ENCODE measurements around the gene IL33. TPM values are rescaled to one million over a fixed set of nuclear protein-coding genes. Genes with fewer than 3 reads are reported as not detected.
"Not testable (repeated sequence)": the region's sequence is repeated elsewhere in the genome, so short reads cannot be mapped to it uniquely, and the experiment has no call there.

The IL33 gene
- 100 to 1,000 TPM in 1 of 2 donors, 10 to 100 TPM in 1; 69.7 to 160 TPM for total RNA-seq

GRCh38 chr9:6215562-6215961 is at the start of gene IL33:
Gene IL33 (plus strand): TSS chr9:6215807. CDS start chr9:6241695, 25,888 bp downstream.
- ATAC-seq (ENCODE audit: insufficient number of reproducible peaks, low FRiP score, low read depth) (no peak), DNase-seq (ENCODE audit: low spot score) (no peak)
- peak within 1 kb of the TSS; percentile 63 for H3K4me3 ChIP-seq
- no peaks in the 10 kb centered on the region for H3K27me3 ChIP-seq (replicated peaks; ENCODE audit: insufficient read depth)
- H3K27ac ChIP-seq, result peak within 1 kb of the TSS; percentile 76 to 77
- no peak for TF ChIP-seq CTCF (IDR thresholded peaks at IDR 0.05)
- H3K4me1 ChIP-seq (ENCODE audit: control insufficient read depth in 1 of 2, low read depth in 2 of 2), result peaks cover 4 to 45% of the 10 kb centered on the region in 2 donors
- H3K36me3 ChIP-seq, result no peaks in the 10 kb centered on the region
- peaks cover 2% of the 10 kb centered on the region for H3K9me3 ChIP-seq

GRCh38 chr9:6171667-6172066 is 43.9 kb upstream of the IL33 start:
- no peak overlapping the region for H3K27ac ChIP-seq
- H3K4me3 ChIP-seq, result no peak overlapping the region
- H3K4me1 ChIP-seq (ENCODE audit: control insufficient read depth in 1 of 2, low read depth in 2 of 2), result no peaks in the 10 kb centered on the region
- no peaks in the 10 kb centered on the region for H3K27me3 ChIP-seq (replicated peaks; ENCODE audit: insufficient read depth)
- DNase-seq (ENCODE audit: low spot score) (no peak), ATAC-seq (ENCODE audit: insufficient number of reproducible peaks, low FRiP score, low read depth) (no peak)
- no peak for TF ChIP-seq CTCF (IDR thresholded peaks at IDR 0.05)
- H3K9me3 ChIP-seq, result peaks cover 12% of the 10 kb centered on the region
- H3K36me3 ChIP-seq, result no peaks in the 10 kb centered on the region

GRCh38 chr9:6173914-6174313 is 41.7 kb upstream of the IL33 start:
- H3K27ac ChIP-seq, result no peak overlapping the region
- DNase-seq (ENCODE audit: low spot score), result no peak
- no peak overlapping the region for H3K4me3 ChIP-seq
- ATAC-seq (ENCODE audit: insufficient number of reproducible peaks, low FRiP score, low read depth), result no peak
- peaks cover 12% of the 10 kb centered on the region for H3K9me3 ChIP-seq
- no peaks in the 10 kb centered on the region for H3K4me1 ChIP-seq (ENCODE audit: control insufficient read depth in 1 of 2, low read depth in 2 of 2)
- H3K36me3 ChIP-seq, result no peaks in the 10 kb centered on the region
- no peak for TF ChIP-seq CTCF (IDR thresholded peaks at IDR 0.05)
- no peaks in the 10 kb centered on the region for H3K27me3 ChIP-seq (replicated peaks; ENCODE audit: insufficient read depth)

GRCh38 chr9:6182549-6183226 is 32.9 kb upstream of the IL33 start:
- H3K27ac ChIP-seq, result not testable (repeated sequence)

GRCh38 chr9:6183227-6183551 is 32.4 kb upstream of the IL33 start:
- no peak for TF ChIP-seq CTCF (IDR thresholded peaks at IDR 0.05)
- Histone ChIP-seq H3K27me3 (replicated peaks; ENCODE audit: insufficient read depth) (no peaks in the 10 kb centered on the region), H3K4me3 (no peak overlapping the region), H3K36me3 (no peaks in the 10 kb centered on the region), H3K9me3 (no peaks in the 10 kb centered on the region), H3K4me1 (ENCODE audit: control insufficient read depth in 1 of 2, low read depth in 2 of 2) (peaks cover 0 to 14% of the 10 kb centered on the region in 2 donors), H3K27ac (no peak overlapping the region)
- ATAC-seq (ENCODE audit: insufficient number of reproducible peaks, low FRiP score, low read depth) (no peak), DNase-seq (ENCODE audit: low spot score) (no peak)

More at GRCh38 chr9:6182549-6183226, 32.9 kb upstream of the IL33 start:
- H3K36me3 ChIP-seq; DNase-seq (ENCODE audit: low spot score); H3K27me3 ChIP-seq (replicated peaks; ENCODE audit: insufficient read depth); ATAC-seq (ENCODE audit: insufficient number of reproducible peaks, low FRiP score, low read depth); H3K9me3 ChIP-seq; H3K4me3 ChIP-seq: not testable (repeated sequence)
- H3K4me1 ChIP-seq (ENCODE audit: control insufficient read depth in 1 of 2, low read depth in 2 of 2), result peaks cover 0 to 14% of the 10 kb centered on the region in 2 donors

GRCh38 chr9:6183627-6184026 is 32.0 kb upstream of the IL33 start:
- no peak for ATAC-seq (ENCODE audit: insufficient number of reproducible peaks, low FRiP score, low read depth)
- Histone ChIP-seq H3K9me3 (no peaks in the 10 kb centered on the region), H3K27me3 (replicated peaks; ENCODE audit: insufficient read depth) (no peaks in the 10 kb centered on the region), H3K36me3 (no peaks in the 10 kb centered on the region), H3K27ac (no peak overlapping the region), H3K4me3 (no peak overlapping the region), H3K4me1 (ENCODE audit: control insufficient read depth in 1 of 2, low read depth in 2 of 2) (peaks cover 0 to 14% of the 10 kb centered on the region in 2 donors)
- TF ChIP-seq CTCF (IDR thresholded peaks at IDR 0.05), result no peak
- no peak for DNase-seq (ENCODE audit: low spot score)

Data from thoracic aorta (tissue), 2 donors.